ENCODE measurements around the gene BAIAP2. TPM values are rescaled to one million over a fixed set of nuclear protein-coding genes. Genes with fewer than 3 reads are reported as not detected.

The BAIAP2 gene
- total RNA-seq, 1 experiment from 2014 or later: 47.7 TPM

- DNase-seq (ENCODE audit: low spot score): no peak
Observed at GRCh38 chr17:81052199-81052997, 17.4 kb downstream of the BAIAP2 start.

GRCh38 chr17:81053041-81053970, 18.4 kb downstream of the BAIAP2 start:
- DNase-seq (ENCODE audit: low spot score): no peak

- no peak for DNase-seq (ENCODE audit: low spot score)
Observed at GRCh38 chr17:81054308-81054707, 19.4 kb downstream of the BAIAP2 start.

- DNase-seq (ENCODE audit: low spot score): no peak
Observed at GRCh38 chr17:81054881-81055370, 20.0 kb downstream of the BAIAP2 start.

- DNase-seq (ENCODE audit: low spot score): no peak
Observed at GRCh38 chr17:81056312-81056711, 21.4 kb downstream of the BAIAP2 start.

- no peak for DNase-seq (ENCODE audit: low spot score)
Observed at GRCh38 chr17:81057079-81057730, 22.3 kb downstream of the BAIAP2 start.

- no peak for DNase-seq (ENCODE audit: low spot score)
Observed at GRCh38 chr17:81057777-81058176, 22.8 kb downstream of the BAIAP2 start.

GRCh38 chr17:81058263-81058871, 23.4 kb downstream of the BAIAP2 start:
- DNase-seq (ENCODE audit: low spot score): no peak

GRCh38 chr17:81059026-81059425, 24.1 kb downstream of the BAIAP2 start:
- no peak for DNase-seq (ENCODE audit: low spot score)

- no peak for DNase-seq (ENCODE audit: low spot score)
Observed at GRCh38 chr17:81060416-81060815, 25.5 kb downstream of the BAIAP2 start.

- no peak for DNase-seq (ENCODE audit: low spot score)
Observed at GRCh38 chr17:81061027-81061735, 26.2 kb downstream of the BAIAP2 start.

- no peak for DNase-seq (ENCODE audit: low spot score)
Observed at GRCh38 chr17:81062014-81062780, 27.2 kb downstream of the BAIAP2 start.

GRCh38 chr17:81063106-81064093, 28.4 kb downstream of the BAIAP2 start:
- no peak for DNase-seq (ENCODE audit: low spot score)

GRCh38 chr17:81064678-81065475, 29.9 kb downstream of the BAIAP2 start:
- DNase-seq (ENCODE audit: low spot score): no peak

- DNase-seq (ENCODE audit: low spot score): no peak
Observed at GRCh38 chr17:81065500-81065899, 30.5 kb downstream of the BAIAP2 start.

- DNase-seq (ENCODE audit: low spot score): no peak
Observed at GRCh38 chr17:81066072-81066471, 31.1 kb downstream of the BAIAP2 start.

- DNase-seq (ENCODE audit: low spot score): no peak
Observed at GRCh38 chr17:81066771-81067315, 31.9 kb downstream of the BAIAP2 start.

- DNase-seq (ENCODE audit: low spot score): no peak
Observed at GRCh38 chr17:81067391-81067811, 32.5 kb downstream of the BAIAP2 start.
